ENCODE measurements around the gene ZNF568. TPM values are rescaled to one million over a fixed set of nuclear protein-coding genes. Genes with fewer than 3 reads are reported as not detected.

ZNF568 gene
- total RNA-seq, 2 donors from 2014 or later, result 3.7 to 5.7 TPM

GRCh38 chr19:36891768-36892357 is 24.3 kb upstream of the ZNF568 start:
- Histone ChIP-seq H3K27ac (ENCODE audit: low read depth, low read length) (no peak overlapping the region), H3K27me3 (ENCODE audit: control insufficient read depth, insufficient read depth, low read length, poor library complexity, severe bottlenecking) (no peaks in the 10 kb centered on the region), H3K36me3 (ENCODE audit: control insufficient read depth, insufficient read depth, low read length) (peaks cover 58% of the 10 kb centered on the region), H3K4me3 (ENCODE audit: low read length) (peak overlapping the region; percentile 74), H3K9ac (ENCODE audit: extremely low read depth, low read length, poor library complexity, severe bottlenecking) (no peak overlapping the region), H3K4me1 (ENCODE audit: control insufficient read depth, insufficient read depth, low read length) (no peaks in the 10 kb centered on the region), H3K9me3 (ENCODE audit: control insufficient read depth, low read length) (peaks cover 98% of the 10 kb centered on the region)
- H3K4me1 Mint-ChIP-seq, result no peaks in the 10 kb centered on the region
- DNase-seq, result no peak
- WGBS, 2 experiments (ENCODE audit: insufficient coverage in 1 of 2, insufficient read length in 1 of 2), result 67 to 88% methylated on average over 1 to 3 of the region's 3 CpGs
- H3K36me3 Mint-ChIP-seq (ENCODE audit: low read depth), result peaks cover 80% of the 10 kb centered on the region
- peaks cover 97% of the 10 kb centered on the region for H3K9me3 Mint-ChIP-seq
- no peak for TF ChIP-seq CTCF (conservative IDR thresholded peaks at IDR 0.05)
- peaks cover 2% of the 10 kb centered on the region for H3K27me3 Mint-ChIP-seq (ENCODE audit: insufficient read depth)
- H3K4me3 Mint-ChIP-seq, result no peak overlapping the region
- no peak overlapping the region for H3K27ac Mint-ChIP-seq

- H3K4me3 Mint-ChIP-seq, result no peak overlapping the region
- H3K9me3 Mint-ChIP-seq, result peaks cover 96% of the 10 kb centered on the region
- H3K36me3 Mint-ChIP-seq (ENCODE audit: low read depth), result peaks cover 92% of the 10 kb centered on the region
- no peak for DNase-seq
- H3K4me1 ChIP-seq (ENCODE audit: control insufficient read depth, insufficient read depth, low read length), result no peaks in the 10 kb centered on the region
- no peaks in the 10 kb centered on the region for H3K27me3 ChIP-seq (ENCODE audit: control insufficient read depth, insufficient read depth, low read length, poor library complexity, severe bottlenecking)
- H3K27ac ChIP-seq (ENCODE audit: low read depth, low read length), result no peak overlapping the region
- H3K4me3 ChIP-seq (ENCODE audit: low read length), result peak overlapping the region; percentile 66
- H3K36me3 ChIP-seq (ENCODE audit: control insufficient read depth, insufficient read depth, low read length), result peaks cover 73% of the 10 kb centered on the region
- 92% methylated on average over 2 of the region's 2 CpGs; no CpG with 5 or more reads in 1 of the 2 experiments for WGBS, 2 experiments (ENCODE audit: insufficient coverage in 1 of 2, insufficient read length in 1 of 2)
- H3K27ac Mint-ChIP-seq, result no peak overlapping the region
- H3K9ac ChIP-seq (ENCODE audit: extremely low read depth, low read length, poor library complexity, severe bottlenecking), result no peak overlapping the region
- peaks cover 2% of the 10 kb centered on the region for H3K27me3 Mint-ChIP-seq (ENCODE audit: insufficient read depth)
- H3K4me1 Mint-ChIP-seq, result no peaks in the 10 kb centered on the region
- peaks cover 96% of the 10 kb centered on the region for H3K9me3 ChIP-seq (ENCODE audit: control insufficient read depth, low read length)
- TF ChIP-seq CTCF (conservative IDR thresholded peaks at IDR 0.05), result no peak
Observed at GRCh38 chr19:36894849-36895383, 21.2 kb upstream of the ZNF568 start.

GRCh38 chr19:36898422-36898821 is 17.7 kb upstream of the ZNF568 start:
- Histone ChIP-seq H3K27ac (ENCODE audit: low read depth, low read length) (no peak overlapping the region), H3K9me3 (ENCODE audit: control insufficient read depth, low read length) (peaks cover 89% of the 10 kb centered on the region), H3K9ac (ENCODE audit: extremely low read depth, low read length, poor library complexity, severe bottlenecking) (no peak overlapping the region), H3K27me3 (ENCODE audit: control insufficient read depth, insufficient read depth, low read length, poor library complexity, severe bottlenecking) (no peaks in the 10 kb centered on the region), H3K4me3 (ENCODE audit: low read length) (peak overlapping the region; percentile 40), H3K4me1 (ENCODE audit: control insufficient read depth, insufficient read depth, low read length) (no peaks in the 10 kb centered on the region), H3K36me3 (ENCODE audit: control insufficient read depth, insufficient read depth, low read length) (peaks cover 61% of the 10 kb centered on the region)
- H3K27me3 Mint-ChIP-seq (ENCODE audit: insufficient read depth), result peaks cover 2% of the 10 kb centered on the region
- peaks cover 91% of the 10 kb centered on the region for H3K9me3 Mint-ChIP-seq
- H3K27ac Mint-ChIP-seq, result no peak overlapping the region
- no peak overlapping the region for H3K4me3 Mint-ChIP-seq
- H3K4me1 Mint-ChIP-seq, result no peaks in the 10 kb centered on the region
- no peak for DNase-seq
- peaks cover 93% of the 10 kb centered on the region for H3K36me3 Mint-ChIP-seq (ENCODE audit: low read depth)
- no peak for TF ChIP-seq CTCF (conservative IDR thresholded peaks at IDR 0.05)
- 94% methylated on average over 2 to 4 of the region's 4 CpGs for WGBS, 2 experiments (ENCODE audit: insufficient coverage in 1 of 2, insufficient read length in 1 of 2)

Measured in endodermal cell (in vitro differentiated cells).